Measurements from ENCODE around the gene ZNF280C.

Gene ZNF280C

DNA sequence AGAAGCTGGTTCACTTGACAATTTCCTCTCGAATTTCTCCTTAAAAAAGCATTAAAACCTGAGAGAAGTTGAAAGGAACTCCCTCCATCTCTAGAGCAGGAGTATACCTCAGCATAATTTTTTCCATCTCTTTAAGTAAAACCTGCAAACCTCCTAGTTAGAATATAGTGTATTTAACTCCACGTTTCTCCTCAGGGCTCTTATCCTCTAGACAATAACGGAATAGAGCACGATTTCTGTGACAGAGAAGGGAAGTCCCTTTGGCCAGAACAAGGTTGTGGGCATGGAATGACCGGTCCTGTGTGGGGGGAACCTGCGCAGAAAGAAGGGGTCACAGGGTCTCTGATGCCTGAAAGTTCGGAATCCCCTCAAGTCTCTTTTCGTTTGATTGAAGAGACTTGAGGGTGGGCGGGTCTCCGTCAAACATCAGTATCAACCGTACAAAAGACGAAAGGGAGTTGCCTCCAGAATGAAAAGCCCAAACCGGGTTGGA lies 697 bp downstream of the ZNF280C start (continued):
- TF ChIP-seq, protein P1, sequence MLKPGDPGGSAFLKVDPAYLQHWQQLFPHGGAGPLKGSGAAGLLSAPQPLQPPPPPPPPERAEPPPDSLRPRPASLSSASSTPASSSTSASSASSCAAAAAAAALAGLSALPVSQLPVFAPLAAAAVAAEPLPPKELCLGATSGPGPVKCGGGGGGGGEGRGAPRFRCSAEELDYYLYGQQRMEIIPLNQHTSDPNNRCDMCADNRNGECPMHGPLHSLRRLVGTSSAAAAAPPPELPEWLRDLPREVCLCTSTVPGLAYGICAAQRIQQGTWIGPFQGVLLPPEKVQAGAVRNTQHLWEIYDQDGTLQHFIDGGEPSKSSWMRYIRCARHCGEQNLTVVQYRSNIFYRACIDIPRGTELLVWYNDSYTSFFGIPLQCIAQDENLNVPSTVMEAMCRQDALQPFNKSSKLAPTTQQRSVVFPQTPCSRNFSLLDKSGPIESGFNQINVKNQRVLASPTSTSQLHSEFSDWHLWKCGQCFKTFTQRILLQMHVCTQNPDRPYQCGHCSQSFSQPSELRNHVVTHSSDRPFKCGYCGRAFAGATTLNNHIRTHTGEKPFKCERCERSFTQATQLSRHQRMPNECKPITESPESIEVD (tag by site-specific recombination; IDR thresholded peaks at IDR 0.05) = no peak
- no peak for TF ChIP-seq HOXC10 (CRISPR knock-in tag; IDR thresholded peaks at IDR 0.05)
- no peak for TF ChIP-seq ZNF354C (tag by site-specific recombination; IDR thresholded peaks at IDR 0.05; ENCODE audit: borderline replicate concordance, low read depth)

DNA sequence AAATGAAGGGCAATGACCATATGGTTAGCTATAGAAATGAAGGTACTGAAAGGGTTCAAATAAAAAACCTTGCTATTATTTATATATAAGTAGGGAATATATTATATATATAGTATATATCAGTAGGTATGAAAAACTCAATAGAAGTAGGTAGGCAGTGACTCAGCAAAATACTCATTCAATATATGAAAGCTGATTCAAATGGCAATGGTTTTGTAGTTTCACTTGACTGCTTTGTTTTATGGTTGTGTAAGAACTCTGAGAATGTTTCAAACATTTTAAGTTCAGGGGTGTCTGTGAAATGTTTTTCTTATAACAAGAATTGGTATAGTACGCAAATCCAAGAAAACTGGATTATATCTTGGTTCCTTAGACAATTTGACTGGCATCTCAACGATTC lies 4.1 kb downstream of the ZNF280C start:
- H3K4me1 ChIP-seq (ENCODE audit: control insufficient read depth, insufficient read depth, low read length) = no peaks in the 10 kb centered on the region; the same call in 1 of the 2 replicates
- H3K36me3 ChIP-seq (ENCODE audit: control insufficient read depth in 2 of 2, insufficient read depth in 1 of 2, low read length in 2 of 2) = no peaks in the 10 kb centered on the region
- POLR2A ChIA-PET = interaction anchor here (0.6 kb wide), 1 partner anchor 12 kb away, joined by 3 read pairs; no protein-coding TSS in a partner anchor
- no peak overlapping the region for H3K27ac ChIP-seq (ENCODE audit: extremely low read depth, low read depth, low read length)
- no peaks in the 10 kb centered on the region for H3K9me3 ChIP-seq (ENCODE audit: control insufficient read depth, insufficient read depth, low read depth, low read length)
- H3K4me3 ChIP-seq (ENCODE audit: low read depth, low read length) = no peak overlapping the region
- CTCF ChIA-PET = interaction anchor here (0.5 to 1.1 kb wide), 2 partner anchors 23 to 396 kb away, joined by 3 read pairs; no protein-coding TSS in a partner anchor
- TF ChIP-seq OVOL3 (tag by site-specific recombination; IDR thresholded peaks at IDR 0.05) = no peak
- no peak for TF ChIP-seq ZSCAN16 (tag by site-specific recombination; IDR thresholded peaks at IDR 0.05)

GRCh38 chrX:130263016-130263415 lies 5.7 kb downstream of the ZNF280C start:
- POLR2A ChIA-PET = interaction anchor here (0.6 kb wide), 1 partner anchor 321 kb away, joined by 5 read pairs; no protein-coding TSS in a partner anchor
- no peaks in the 10 kb centered on the region; the same call in 1 of the 2 replicates for H3K4me1 ChIP-seq (ENCODE audit: control insufficient read depth, insufficient read depth, low read length)
- TF ChIP-seq ZSCAN23 (tag by site-specific recombination; IDR thresholded peaks at IDR 0.05) = no peak
- TF ChIP-seq ZNF510 (tag by site-specific recombination; IDR thresholded peaks at IDR 0.05; ENCODE audit: insufficient replicate concordance) = peak; percentile 40
- no peak overlapping the region for H3K27ac ChIP-seq (ENCODE audit: extremely low read depth, low read depth, low read length)
- no peak overlapping the region for H3K4me3 ChIP-seq (ENCODE audit: low read depth, low read length)
- CTCF ChIA-PET = no interaction called here
- H3K9me3 ChIP-seq (ENCODE audit: control insufficient read depth, insufficient read depth, low read depth, low read length) = no peaks in the 10 kb centered on the region
- H3K36me3 ChIP-seq (ENCODE audit: control insufficient read depth in 2 of 2, insufficient read depth in 1 of 2, low read length in 2 of 2) = peaks cover 0 to 5% of the 10 kb centered on the region in 2 experiments; a peak in 2 of 3 replicates

DNA sequence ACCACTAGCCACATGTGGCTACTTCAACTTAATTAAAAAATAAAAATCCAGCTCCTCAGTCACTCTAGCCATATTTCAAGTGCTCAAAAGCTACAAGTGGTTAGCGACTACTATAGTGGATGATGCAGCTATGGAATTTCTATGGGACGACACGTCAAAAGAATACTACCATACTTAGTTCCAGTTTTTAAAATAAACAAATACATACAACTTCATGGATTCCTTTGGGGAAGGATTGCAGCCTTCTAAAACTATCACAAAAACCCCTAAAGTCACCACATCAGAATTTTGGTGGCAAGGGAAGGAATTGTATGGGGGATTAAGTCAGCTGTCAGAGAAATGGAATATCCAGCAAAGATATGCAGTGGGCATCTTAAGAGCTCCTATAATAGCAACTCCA lies 6.5 kb downstream of the ZNF280C start:
- no peaks in the 10 kb centered on the region for H3K9me3 ChIP-seq (ENCODE audit: control insufficient read depth, insufficient read depth, low read depth, low read length)
- H3K27ac ChIP-seq (ENCODE audit: extremely low read depth, low read depth, low read length) = no peak overlapping the region
- H3K4me3 ChIP-seq (ENCODE audit: low read depth, low read length) = no peak overlapping the region
- ChIA-PET CTCF (no interaction called here), POLR2A (no interaction called here)
- H3K4me1 ChIP-seq (ENCODE audit: control insufficient read depth, insufficient read depth, low read length) = no peaks in the 10 kb centered on the region; the same call in 1 of the 2 replicates
- peaks cover 0 to 5% of the 10 kb centered on the region in 2 experiments; a peak in 2 of 3 replicates for H3K36me3 ChIP-seq (ENCODE audit: control insufficient read depth in 2 of 2, insufficient read depth in 1 of 2, low read length in 2 of 2)
- TF ChIP-seq ZNF362 (tag by site-specific recombination; IDR thresholded peaks at IDR 0.05) (no peak), ZBTB1 (tag by site-specific recombination; IDR thresholded peaks at IDR 0.05) (no peak), ZNF155 (tag by site-specific recombination; IDR thresholded peaks at IDR 0.05) (no peak), ZNF48 (tag by site-specific recombination; IDR thresholded peaks at IDR 0.05) (no peak), ZFP69B (tag by site-specific recombination; IDR thresholded peaks at IDR 0.05) (no peak), WT1 (tag by site-specific recombination; IDR thresholded peaks at IDR 0.05) (no peak), INSM2 (tag by site-specific recombination; IDR thresholded peaks at IDR 0.05) (no peak), ZNF426 (tag by site-specific recombination; IDR thresholded peaks at IDR 0.05) (no peak)

Data from HEK293 (cell line).